GM19468 (cell line): Measurements from ENCODE around the gene PTTG1IP.
"Not testable (repeated sequence)": the region's sequence is repeated elsewhere in the genome, so short reads cannot be mapped to it uniquely, and the experiment has no call there.

Source experiments
- ATAC-seq: cut with Tn5 transposase; IDR thresholded peaks from one replicate; pipeline ENCODE4 v1.9.1; 2021; ENCODE audit warnings: mild to moderate bottlenecking, moderate library complexity, moderate number of reproducible peaks; ENCODE audit not compliant: unreplicated experiment; ENCODE audit errors: extremely low read depth

Gene PTTG1IP

GRCh38 chr21:44873356-44874239, at the start of gene PTTG1IP:
PTTG1IP (minus strand) TSS chr21:44873690; CDS start chr21:44873616, 74 bp downstream.
- ATAC-seq, result peak; percentile 65

- ATAC-seq, result no peak
Measured at GRCh38 chr21:44921928-44922327, 48.4 kb upstream of the PTTG1IP start.

GRCh38 chr21:44920694-44921604, 47.5 kb upstream of the PTTG1IP start, which contains the start of gene ITGB2:
ITGB2 (minus strand) TSS chr21:44920899; CDS start chr21:44910782, 10,117 bp downstream.
- no peak for ATAC-seq

GRCh38 chr21:44919913-44920693, 46.6 kb upstream of the PTTG1IP start:
- no peak for ATAC-seq

- no peak for ATAC-seq
Measured at GRCh38 chr21:44919111-44919912, 45.8 kb upstream of the PTTG1IP start.

- no peak for ATAC-seq
Measured at GRCh38 chr21:44918581-44919033, 45.1 kb upstream of the PTTG1IP start.

- ATAC-seq, result no peak
Measured at GRCh38 chr21:44918107-44918470, 44.6 kb upstream of the PTTG1IP start.

- ATAC-seq, result no peak
Measured at GRCh38 chr21:44917446-44918106, 44.1 kb upstream of the PTTG1IP start.

GRCh38 chr21:44916965-44917364, 43.5 kb upstream of the PTTG1IP start:
- ATAC-seq, result no peak

GRCh38 chr21:44914176-44914874, 40.8 kb upstream of the PTTG1IP start:
- peak; percentile 55 for ATAC-seq

- ATAC-seq, result no peak
Measured at GRCh38 chr21:44913425-44914175, 40.1 kb upstream of the PTTG1IP start.

- not testable (repeated sequence) for ATAC-seq
Measured at GRCh38 chr21:44912506-44913412, 39.3 kb upstream of the PTTG1IP start.

- no peak for ATAC-seq
Measured at GRCh38 chr21:44912158-44912473, 38.6 kb upstream of the PTTG1IP start.

GRCh38 chr21:44911384-44912157, 38.1 kb upstream of the PTTG1IP start:
- ATAC-seq, result no peak

- ATAC-seq, result no peak
Measured at GRCh38 chr21:44911068-44911383, 37.5 kb upstream of the PTTG1IP start.
